HG02610 (cell line): ENCODE results near the gene PLP1.
A peak's percentile ranks its signal among the peaks of the same experiment; 100 is the strongest.

ENCODE experiments used
- ATAC-seq: cut with Tn5 transposase; IDR thresholded peaks from one replicate; pipeline ENCODE4 v1.9.1; 2021; ENCODE audit warnings: mild to moderate bottlenecking, moderate library complexity; ENCODE audit not compliant: unreplicated experiment

Gene PLP1

GRCh38 chrX:103823591-103823990 is 47.0 kb downstream of the PLP1 start:
- ATAC-seq, result no peak

DNA sequence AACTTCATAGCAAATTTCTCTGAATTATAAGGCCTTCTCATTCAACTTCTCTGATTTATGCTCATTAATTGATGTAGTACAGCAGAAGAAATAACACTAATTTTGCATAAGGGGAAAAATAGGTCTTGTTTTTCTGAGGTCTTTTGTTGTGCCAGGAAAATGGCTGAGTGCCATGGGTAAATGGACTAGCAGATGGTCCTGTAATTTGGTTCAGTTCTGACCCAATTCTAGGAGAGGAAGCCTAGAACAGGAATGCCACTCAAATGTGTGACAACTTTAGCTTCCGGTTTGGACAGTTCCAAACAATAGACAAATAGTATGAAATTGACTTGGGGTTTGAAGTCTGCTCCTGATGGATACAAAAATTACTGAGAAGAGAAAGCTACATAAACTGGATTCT is 49.2 kb downstream of the PLP1 start:
- no peak for ATAC-seq

GRCh38 chrX:103828529-103828928 is 51.9 kb downstream of the PLP1 start:
- no peak for ATAC-seq

GRCh38 chrX:103830848-103831247 is 54.2 kb downstream of the PLP1 start:
- ATAC-seq, result no peak

DNA sequence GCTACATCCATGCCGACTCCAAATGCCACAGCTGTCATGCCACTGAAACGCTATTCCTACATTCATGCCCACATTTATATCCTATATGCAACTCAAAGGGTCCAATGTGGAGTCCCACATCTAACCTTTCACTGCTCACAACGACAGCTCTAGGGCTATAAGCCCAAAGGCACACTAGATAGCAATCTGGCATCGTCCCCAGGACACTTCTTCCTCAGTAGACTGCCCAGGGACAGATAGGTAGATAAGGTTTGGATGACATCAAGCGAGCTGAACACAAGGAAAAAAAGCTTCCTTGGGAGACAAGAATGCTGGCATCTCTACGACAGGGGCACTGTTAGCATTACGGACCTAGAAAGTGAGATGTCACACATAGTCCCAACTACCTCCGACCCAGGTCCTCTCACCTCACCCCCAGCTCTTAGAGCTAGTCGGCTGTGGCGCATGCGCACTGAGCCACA is 54.7 kb downstream of the PLP1 start:
- peak; percentile 13 for ATAC-seq

DNA sequence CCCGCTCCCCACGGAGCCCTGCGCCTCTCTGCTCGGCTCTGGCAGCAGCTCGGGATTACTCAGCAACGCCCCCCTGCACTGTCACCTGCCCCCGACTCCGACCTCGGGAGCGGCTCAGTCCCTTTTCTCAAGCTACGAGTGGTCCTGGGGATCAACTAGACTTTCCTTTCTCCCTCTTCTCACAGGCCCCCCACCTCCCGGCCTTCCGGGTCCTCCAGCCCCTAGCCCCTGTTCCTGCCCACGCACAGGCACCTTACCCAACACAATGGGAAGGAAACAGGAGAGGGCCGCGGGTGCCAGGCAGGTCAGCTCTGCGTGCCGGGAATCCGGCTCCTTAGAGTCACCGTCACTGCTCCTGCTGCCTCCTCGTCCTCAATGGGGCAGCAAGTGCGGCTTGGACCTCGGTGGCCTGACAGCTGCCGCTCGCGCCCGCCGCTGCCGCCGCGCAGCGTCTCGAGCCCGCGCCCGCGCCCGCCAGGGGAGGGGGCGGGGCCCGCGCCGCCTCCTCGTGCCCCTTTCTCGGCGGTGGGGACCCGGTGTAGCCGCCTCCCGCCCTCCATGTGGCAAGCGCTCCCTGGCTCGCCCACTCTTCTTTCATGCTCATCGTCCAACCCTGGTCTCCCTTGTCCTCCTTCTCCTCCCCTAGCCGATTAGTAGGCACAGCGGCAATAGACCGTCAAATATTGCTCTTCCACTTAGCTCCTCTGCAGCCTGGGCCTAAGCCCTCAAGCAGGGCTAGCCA is 55.3 kb downstream of the PLP1 start, which contains the start of gene RAB9B:
RAB9B (minus strand) TSS at position 455 of the 742 bp plus-strand sequence. CDS start 6,473 bp downstream, outside the sequence.
- ATAC-seq, result peak; percentile 66

GRCh38 chrX:103839404-103839803 is 62.8 kb downstream of the PLP1 start:
- peak; percentile 49 for ATAC-seq
